Fibroblast of skin of left quadriceps (primary cell): Measurements from ENCODE around the gene C1orf159.
A peak's percentile ranks its signal among the peaks of the same experiment; 100 is the strongest.
"Not testable (repeated sequence)": the region's sequence is repeated elsewhere in the genome, so short reads cannot be mapped to it uniquely, and the experiment has no call there.

Experiments used
- DNase-seq, 2 experiments: peaks; one replicate each; pipeline ENCODE4 v3.0.0-alpha.2; 2013; ENCODE audit warnings: low read depth in 2 of 2

Gene C1orf159

GRCh38 chr1:1081311-1082238 lies 34.3 kb downstream of the C1orf159 start:
- DNase-seq, result no peak

- DNase-seq, result no peak
Observed at GRCh38 chr1:1080951-1081310, 35.0 kb downstream of the C1orf159 start.

DNA sequence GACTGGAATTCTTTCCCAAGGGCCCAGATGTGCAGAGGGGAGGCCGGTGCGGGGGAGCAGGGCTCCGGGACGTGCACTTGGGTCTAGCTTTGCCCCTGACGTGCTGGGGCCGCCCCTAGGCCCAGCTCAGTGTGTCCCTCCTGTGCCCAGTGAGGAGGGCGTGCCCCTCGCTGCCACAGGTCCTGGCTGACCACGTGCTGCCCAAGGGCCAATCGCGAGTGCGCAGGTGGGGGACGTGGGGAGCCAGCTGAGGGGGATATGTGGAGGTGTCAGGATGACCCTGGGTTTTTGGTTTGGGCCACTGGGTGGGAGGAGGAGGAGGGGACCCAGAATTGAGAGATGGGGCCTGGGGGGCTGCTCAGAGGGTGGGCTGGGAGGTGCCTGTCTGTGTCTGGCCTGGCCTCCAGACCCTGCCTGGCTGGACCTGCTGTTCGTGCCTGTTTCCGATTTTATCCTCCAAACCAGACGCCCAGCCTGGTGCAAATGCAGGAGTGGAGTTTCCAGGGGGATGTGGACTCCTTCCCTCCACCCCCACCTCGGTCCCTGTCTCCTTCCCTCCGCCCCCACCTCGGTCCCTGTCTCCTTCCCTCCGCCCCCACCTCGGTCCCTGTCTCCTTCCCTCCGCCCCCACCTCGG lies 35.6 kb downstream of the C1orf159 start:
- peak; percentile 20 to 27 for DNase-seq

- DNase-seq, result peak; percentile 31 to 41
Observed at GRCh38 chr1:1079408-1080121, 36.3 kb downstream of the C1orf159 start.

DNA sequence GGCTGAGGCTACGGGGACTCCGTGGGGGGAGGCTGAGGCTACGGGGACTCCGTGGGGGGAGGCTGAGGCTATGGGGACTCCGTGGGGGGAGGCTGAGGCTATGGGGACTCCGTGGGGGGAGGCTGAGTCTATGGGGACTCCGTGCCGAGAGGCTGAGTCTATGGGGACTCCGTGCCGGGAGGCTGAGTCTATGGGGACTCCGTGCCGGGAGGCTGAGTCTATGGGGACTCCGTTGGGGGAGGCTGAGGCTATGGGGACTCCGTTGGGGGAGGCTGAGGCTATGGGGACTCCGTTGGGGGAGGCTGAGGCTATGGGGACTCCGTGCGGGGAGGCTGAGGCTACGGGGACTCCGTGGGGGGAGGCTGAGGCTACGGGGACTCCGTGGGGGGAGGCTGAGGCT lies 38.5 kb downstream of the C1orf159 start:
- not testable (repeated sequence) for DNase-seq

- no peak for DNase-seq
Observed at GRCh38 chr1:1075148-1075935, 40.5 kb downstream of the C1orf159 start.

DNA sequence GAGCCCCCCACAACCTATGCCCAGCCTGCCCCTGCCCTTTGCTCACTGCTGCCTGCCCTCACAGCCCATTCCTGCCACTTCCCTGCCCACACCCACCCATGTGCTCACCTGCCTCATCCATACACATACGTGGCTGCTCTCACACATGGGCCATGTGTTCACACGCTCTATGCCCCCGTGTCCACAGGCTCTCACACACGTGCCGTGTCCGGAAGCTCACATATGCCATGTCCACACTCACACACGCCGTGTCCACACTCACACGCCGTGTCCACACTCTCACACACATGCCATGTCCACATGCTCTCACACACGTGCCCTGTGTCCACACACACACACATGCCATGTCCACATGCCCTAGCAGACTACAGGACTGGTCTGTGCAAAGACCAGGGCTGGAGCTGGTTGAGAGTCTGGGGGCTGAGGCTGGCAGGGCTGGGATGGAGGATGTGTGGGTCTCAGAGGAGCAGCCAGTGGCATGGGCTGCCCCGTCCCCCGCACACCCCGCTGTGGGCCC lies 41.2 kb downstream of the C1orf159 start:
- DNase-seq, result no peak

DNA sequence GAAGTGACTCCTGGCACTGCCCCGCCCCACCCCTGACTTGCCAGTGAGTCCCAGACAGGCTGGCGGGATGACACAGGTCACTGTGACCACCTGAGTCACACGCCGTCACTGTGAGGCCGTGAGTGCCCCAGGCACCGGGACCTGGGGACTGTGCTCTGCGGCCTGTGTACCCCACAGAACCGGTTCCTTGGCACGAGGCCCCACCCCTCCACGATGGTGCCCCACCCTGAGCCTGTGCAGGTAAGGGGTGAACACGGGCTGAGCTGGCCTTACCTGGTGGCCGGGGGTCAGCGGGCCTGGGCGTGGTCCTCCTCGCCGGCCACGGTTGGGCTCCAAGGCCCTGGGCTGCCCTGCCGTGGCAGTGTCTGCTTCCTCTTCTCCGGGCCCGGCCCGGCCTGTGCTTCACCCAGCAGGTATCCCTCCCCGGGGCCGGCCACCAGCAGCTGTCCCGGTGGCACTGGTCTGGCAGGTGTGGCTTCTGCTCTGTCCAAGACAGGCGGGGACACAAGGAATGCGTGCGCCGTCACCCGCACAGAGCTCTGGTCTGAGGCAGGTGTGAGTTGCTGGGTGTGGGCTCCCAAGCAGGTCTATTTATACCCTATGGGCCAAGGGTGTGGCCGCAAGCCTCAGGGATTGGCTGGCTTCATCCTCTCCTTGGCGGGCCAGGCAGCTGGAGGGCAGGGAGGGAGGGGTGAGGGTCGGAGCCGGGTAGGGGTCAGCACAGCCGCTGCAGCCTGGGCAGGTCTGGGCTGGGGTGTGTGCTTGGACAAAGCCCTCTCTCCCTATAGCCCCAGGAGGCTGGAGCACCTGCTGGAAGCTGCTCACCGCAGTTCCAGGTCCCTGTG lies 41.9 kb downstream of the C1orf159 start, which contains the start of gene RNF223:
Gene RNF223 (minus strand): TSS at position 564 of the 845 bp plus-strand sequence. CDS start 1,740 bp downstream, outside the sequence.
- no peak for DNase-seq

- no peak for DNase-seq
Observed at GRCh38 chr1:1072849-1073742, 42.8 kb downstream of the C1orf159 start.

GRCh38 chr1:1072299-1072848 lies 43.5 kb downstream of the C1orf159 start:
- no peak for DNase-seq

DNA sequence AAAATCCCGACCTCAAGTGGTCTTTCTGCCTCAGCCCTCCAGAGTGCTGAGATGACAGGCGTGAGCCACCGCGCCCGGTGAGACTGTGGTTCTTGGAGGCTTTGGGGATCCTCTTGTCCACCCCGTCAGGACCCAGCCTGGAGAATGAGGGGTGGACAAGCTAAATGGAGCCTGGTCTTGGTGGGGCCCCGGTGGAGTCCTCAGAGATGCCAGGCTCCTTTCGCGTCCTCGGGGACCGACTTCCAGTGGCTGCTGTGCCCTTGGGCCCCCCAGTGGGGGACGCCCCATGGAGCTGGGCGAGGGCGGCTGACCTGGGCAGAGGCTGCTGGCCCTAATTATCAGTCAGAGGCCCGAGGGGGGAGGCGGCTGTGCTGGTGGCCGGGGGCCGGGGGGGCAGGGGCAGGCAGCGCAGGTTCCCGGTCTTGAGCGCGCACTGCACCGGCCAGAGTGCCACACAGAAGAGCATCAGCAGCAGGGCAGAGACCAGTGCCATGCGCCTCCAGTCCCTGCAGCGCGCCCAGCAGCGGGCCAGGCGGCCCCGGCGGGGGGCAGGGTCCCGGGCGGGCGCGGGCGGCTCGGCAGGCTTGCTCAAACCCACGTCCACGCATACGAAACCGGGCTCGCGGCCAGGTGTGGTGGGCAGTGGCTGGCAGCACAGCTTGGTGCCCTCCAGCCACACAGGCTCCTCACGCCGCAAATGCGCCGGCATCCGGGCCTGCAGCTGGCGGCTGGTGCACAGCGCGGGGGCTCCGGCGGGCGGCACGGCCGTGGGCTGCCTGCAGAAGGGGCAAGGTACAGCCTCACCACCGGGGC lies 44.2 kb downstream of the C1orf159 start:
- DNase-seq, result no peak

GRCh38 chr1:1069711-1070676 lies 45.9 kb downstream of the C1orf159 start:
- no peak for DNase-seq

- peak; percentile 11 to 15 for DNase-seq
Observed at GRCh38 chr1:1069056-1069710, 46.7 kb downstream of the C1orf159 start.

GRCh38 chr1:1068517-1069055 lies 47.3 kb downstream of the C1orf159 start:
- no peak for DNase-seq

- no peak for DNase-seq
Observed at GRCh38 chr1:1067860-1068516, 47.9 kb downstream of the C1orf159 start.
